GM12864 (cell line): ENCODE measurements around the gene HSF2.

Experiments used
- DNase-seq: peaks from one replicate; pipeline ENCODE4 v3.0.0-alpha.2; 2011; ENCODE audit warnings: low read depth
- H3K4me3 ChIP-seq: 2 replicates; pipeline ENCODE4 v1.5.1; 2011; ENCODE audit warnings: mild to moderate bottlenecking, low read depth, low read length, control low read depth
- TF ChIP-seq, protein P1 (sequence below): IDR thresholded peaks from 2 replicates; pipeline ENCODE4 v1.5.1; 2011; ENCODE audit warnings: low read depth, mild to moderate bottlenecking, moderate library complexity, low read length, control low read depth, inconsistent platforms; ENCODE audit errors: missing control alignments

HSF2 gene

DNA sequence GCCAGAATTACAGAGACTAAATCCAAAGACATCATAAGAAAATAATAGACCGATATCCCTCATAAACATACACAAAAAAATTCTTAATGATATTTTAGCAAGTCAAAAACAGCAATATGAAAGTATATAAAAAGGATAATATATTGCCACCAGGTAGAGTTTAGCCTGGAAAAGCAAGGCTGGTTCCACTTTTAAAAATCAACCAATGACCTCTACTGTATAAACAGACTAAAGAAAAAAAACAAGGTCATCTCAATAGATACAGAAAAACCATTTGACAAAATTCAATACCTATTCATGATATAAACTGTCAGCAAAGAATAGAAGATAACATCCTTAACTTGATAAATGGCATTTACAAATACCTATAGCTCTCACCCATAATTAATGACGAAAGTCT lies 62.4 kb downstream of the HSF2 start:
- DNase-seq, result no peak
- TF ChIP-seq, protein P1, sequence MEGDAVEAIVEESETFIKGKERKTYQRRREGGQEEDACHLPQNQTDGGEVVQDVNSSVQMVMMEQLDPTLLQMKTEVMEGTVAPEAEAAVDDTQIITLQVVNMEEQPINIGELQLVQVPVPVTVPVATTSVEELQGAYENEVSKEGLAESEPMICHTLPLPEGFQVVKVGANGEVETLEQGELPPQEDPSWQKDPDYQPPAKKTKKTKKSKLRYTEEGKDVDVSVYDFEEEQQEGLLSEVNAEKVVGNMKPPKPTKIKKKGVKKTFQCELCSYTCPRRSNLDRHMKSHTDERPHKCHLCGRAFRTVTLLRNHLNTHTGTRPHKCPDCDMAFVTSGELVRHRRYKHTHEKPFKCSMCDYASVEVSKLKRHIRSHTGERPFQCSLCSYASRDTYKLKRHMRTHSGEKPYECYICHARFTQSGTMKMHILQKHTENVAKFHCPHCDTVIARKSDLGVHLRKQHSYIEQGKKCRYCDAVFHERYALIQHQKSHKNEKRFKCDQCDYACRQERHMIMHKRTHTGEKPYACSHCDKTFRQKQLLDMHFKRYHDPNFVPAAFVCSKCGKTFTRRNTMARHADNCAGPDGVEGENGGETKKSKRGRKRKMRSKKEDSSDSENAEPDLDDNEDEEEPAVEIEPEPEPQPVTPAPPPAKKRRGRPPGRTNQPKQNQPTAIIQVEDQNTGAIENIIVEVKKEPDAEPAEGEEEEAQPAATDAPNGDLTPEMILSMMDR, result no peak
- no peak overlapping the region for H3K4me3 ChIP-seq

DNA sequence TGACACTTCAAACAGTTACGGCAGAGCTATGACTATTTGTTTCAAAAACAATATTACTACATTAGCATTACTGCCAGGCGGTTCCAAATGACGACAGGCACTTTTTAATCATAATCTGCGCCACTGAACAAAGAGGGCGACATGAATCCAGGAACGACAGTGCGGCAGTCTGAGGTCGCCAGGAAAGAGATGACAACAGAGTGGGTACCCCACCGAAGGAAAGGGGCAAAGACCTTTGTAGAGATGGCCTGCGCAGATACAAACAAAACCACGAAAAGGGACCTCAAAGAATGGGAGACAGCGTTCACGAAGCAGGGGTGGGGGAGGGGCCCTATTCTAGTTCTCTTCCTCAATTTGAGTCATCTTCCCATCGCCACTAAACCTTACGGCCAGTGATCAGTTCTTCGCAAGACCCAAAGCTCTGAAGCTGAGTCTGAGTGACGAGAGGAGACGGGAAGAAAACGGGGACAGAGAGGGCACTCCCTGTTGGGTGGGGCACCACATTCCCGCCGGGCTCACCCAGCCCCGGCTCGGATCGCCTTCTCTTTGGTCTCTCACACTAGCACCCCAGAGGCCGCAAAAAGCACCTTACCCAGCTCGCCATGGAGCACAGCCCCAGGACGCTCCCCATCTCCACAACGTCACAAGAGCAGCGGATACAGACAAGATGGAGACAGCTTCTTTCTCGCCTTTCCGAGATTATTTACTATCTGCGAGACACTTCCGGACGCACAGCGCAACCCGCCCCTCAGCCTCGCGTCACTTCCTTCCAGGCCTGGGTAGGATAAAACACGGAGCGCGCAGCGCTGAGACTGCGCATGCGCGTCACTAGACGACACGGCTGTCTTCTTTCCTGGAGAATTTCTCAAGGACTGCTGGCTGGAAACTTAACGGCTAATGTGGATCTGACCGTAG lies 71.9 kb downstream of the HSF2 start, which contains the start of gene SERINC1:
SERINC1 (minus strand) TSS at position 701 of the 915 bp plus-strand sequence; CDS start at position 631, 70 bp downstream.
- H3K4me3 ChIP-seq, result peak within 1 kb of the TSS; percentile 86
- peak; percentile 77 for DNase-seq
- TF ChIP-seq, protein P1, result no peak

DNA sequence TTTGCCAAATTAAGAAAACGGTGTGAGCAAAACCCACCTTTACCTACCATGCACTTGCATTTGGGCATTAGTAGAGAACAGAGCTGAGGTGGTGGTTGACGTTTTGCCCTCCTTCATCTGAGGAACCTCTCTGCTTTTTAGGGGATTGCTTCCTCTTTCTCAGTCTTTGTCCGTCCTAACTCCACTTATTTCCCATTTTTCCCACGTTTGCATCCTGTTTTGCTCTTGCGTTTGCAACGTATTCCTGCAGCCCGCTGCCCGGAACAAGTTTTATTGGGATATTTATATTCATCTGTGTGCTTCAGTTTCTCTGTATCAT lies 72.5 kb downstream of the HSF2 start:
- TF ChIP-seq, protein P1, result no peak
- DNase-seq, result no peak
- H3K4me3 ChIP-seq, result peak overlapping the region; percentile 86

DNA sequence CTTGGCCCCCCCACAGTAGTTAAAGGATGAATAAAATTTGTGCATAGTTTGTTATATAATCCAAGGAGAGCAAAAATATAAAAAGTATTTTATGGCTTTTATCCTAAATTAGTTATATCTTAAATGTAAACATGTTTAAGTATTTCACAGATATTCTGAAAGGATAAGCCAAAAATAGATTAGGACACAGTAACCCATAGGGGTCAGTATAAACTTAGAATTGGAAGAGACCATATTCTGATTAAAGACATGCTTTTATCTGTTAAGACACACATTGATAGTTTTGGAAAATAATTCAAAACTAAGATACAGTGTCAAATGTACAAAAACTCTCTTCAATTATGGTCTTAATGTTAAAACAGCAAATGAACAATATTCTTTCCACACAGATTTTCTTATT lies 76.7 kb downstream of the HSF2 start:
- TF ChIP-seq, protein P1, result no peak
- no peak overlapping the region for H3K4me3 ChIP-seq
- DNase-seq, result no peak

DNA sequence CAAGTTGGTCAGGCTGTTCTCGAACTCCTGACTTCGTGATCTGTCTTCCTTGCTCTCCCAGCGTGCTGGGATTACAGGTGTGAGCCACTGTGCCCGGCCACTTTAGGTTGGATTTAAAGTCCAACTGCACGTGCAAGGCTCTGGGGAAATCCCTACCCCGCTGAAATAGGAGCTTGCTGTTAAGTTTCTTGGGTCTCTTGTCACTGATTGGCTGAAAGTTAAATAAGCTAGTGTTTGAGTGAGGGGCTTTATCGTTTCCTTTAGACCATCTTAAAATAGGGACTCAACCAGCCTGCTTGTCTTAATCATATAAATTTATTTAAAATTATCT lies 83.3 kb downstream of the HSF2 start:
- no peak for DNase-seq
- no peak overlapping the region for H3K4me3 ChIP-seq
- TF ChIP-seq, protein P1, result no peak
